SK-N-SH (cell line): ENCODE data around the gene BAK1. TPM values are rescaled to one million over a fixed set of nuclear protein-coding genes. Genes with fewer than 3 reads are reported as not detected.

ENCODE experiments used
- CTCF ChIA-PET: fragments of 300-600, 350-600 bp; formaldehyde crosslinking; extraction: SDS; loops from one replicate; lab custom pipeline; 2021; lab: Yijun Ruan, JAX
- POLR2A ChIA-PET: fragments of 350-600 bp; sonication (Branson Sonifier 250); formaldehyde crosslinking; extraction: SDS; loops from one replicate; lab custom pipeline; 2020; ENCODE audit warnings: antibody characterized with exemption, inconsistent platforms; lab: Yijun Ruan, JAX
- DNase-seq: peaks from one replicate; pipeline ENCODE4 v3.0.0; 2012
- H2AFZ ChIP-seq: fragments of 200-600 bp; sonication (generic); 2 replicates; pipeline ENCODE4 v1.8.1; 2016; ENCODE audit warnings: antibody characterized with exemption, mild to moderate bottlenecking, low read depth
- H3F3A ChIP-seq: fragments of 200-600 bp; sonication (generic); replicated peaks from 2 replicates; pipeline ENCODE3; 2016; ENCODE audit warnings: antibody characterized with exemption, mild to moderate bottlenecking; ENCODE audit not compliant: insufficient read depth
- H3K27ac ChIP-seq, 2 experiments: fragments of 200-500 bp in 1 of 2; fragments of 200-600 bp in 1 of 2; sonication (Bioruptor generic) in 1 of 2; sonication (generic), shearing (Covaris generic) in 1 of 2; 2 replicates each; pipeline versions ENCODE4 v1.5.1 to v1.6.1; 2014 to 2016; ENCODE audit warnings: low read depth in 2 of 2, inconsistent platforms in 1 of 2, low read length in 1 of 2, mild to moderate bottlenecking in 1 of 2, mixed read lengths in 1 of 2
- H3K27me3 ChIP-seq: fragments of 200-600 bp; sonication (generic), shearing (Covaris generic); 2 replicates; pipeline ENCODE4 v1.6.1; 2016; ENCODE audit warnings: mixed run types; ENCODE audit not compliant: insufficient read depth
- H3K36me3 ChIP-seq, 2 experiments: fragments of 200-500 bp in 1 of 2; fragments of 200-600 bp in 1 of 2; sonication (Bioruptor generic) in 1 of 2; sonication (generic) in 1 of 2; replicated peaks in 1 of 2; 2 replicates each; pipeline versions ENCODE3 to v1.5.1; 2014 to 2016; ENCODE audit warnings: low read length in 1 of 2, mild to moderate bottlenecking in 1 of 2; ENCODE audit not compliant: insufficient read depth in 2 of 2, control insufficient read depth in 1 of 2
- H3K4me1 ChIP-seq, 2 experiments: fragments of 200-500 bp in 1 of 2; fragments of 200-600 bp in 1 of 2; sonication (Bioruptor generic) in 1 of 2; sonication (generic), shearing (Covaris generic) in 1 of 2; 2 replicates each; pipeline versions ENCODE4 v1.5.1 to v1.6.1; 2014 to 2016; ENCODE audit warnings: low read depth in 1 of 2, low read length in 1 of 2, mixed run types in 1 of 2; ENCODE audit not compliant: insufficient read depth in 2 of 2, control insufficient read depth in 1 of 2
- H3K4me2 ChIP-seq: fragments of 200-600 bp; sonication (generic), shearing (Covaris generic); 2 replicates; pipeline ENCODE4 v1.6.1; 2017; ENCODE audit warnings: mixed run types
- H3K4me3 ChIP-seq, 2 experiments: fragments of 200-500 bp in 1 of 2; fragments of 200-600 bp in 1 of 2; sonication (Bioruptor generic) in 1 of 2; sonication (generic), shearing (Covaris generic) in 1 of 2; 2 replicates each; pipeline versions ENCODE4 v1.5.1 to v1.8.1; 2014 to 2016; ENCODE audit warnings: low read depth in 2 of 2, inconsistent platforms in 1 of 2, low read length in 1 of 2, mild to moderate bottlenecking in 1 of 2, mixed read lengths in 1 of 2, moderate library complexity in 1 of 2
- H3K79me2 ChIP-seq: fragments of 200-600 bp; sonication (generic); 2 replicates; pipeline ENCODE4 v1.8.1; 2017; ENCODE audit warnings: mild to moderate bottlenecking; ENCODE audit not compliant: insufficient read depth
- H3K9ac ChIP-seq: fragments of 200-600 bp; sonication (generic); 2 replicates; pipeline ENCODE4 v1.6.1; 2017; ENCODE audit warnings: mixed run types
- H3K9me2 ChIP-seq: fragments of 200-600 bp; sonication (generic); 2 replicates; pipeline ENCODE4 v1.6.1; 2017; ENCODE audit warnings: mixed run types
- H3K9me3 ChIP-seq: fragments of 200-600 bp; sonication (generic); 2 replicates; pipeline ENCODE4 v1.6.1; 2017; ENCODE audit warnings: mixed run types, mild to moderate bottlenecking, moderate library complexity
- H4K20me1 ChIP-seq: fragments of 200-600 bp; sonication (generic); 2 replicates; pipeline ENCODE4 v1.6.1; 2017; ENCODE audit warnings: mild to moderate bottlenecking, mixed run types; ENCODE audit not compliant: insufficient read depth
- FOSL2 ChIP-seq: IDR thresholded peaks from 2 replicates; pipeline ENCODE4 v1.4.0; 2012; ENCODE audit warnings: low read depth, mild to moderate bottlenecking, moderate library complexity, borderline replicate concordance
- GATA2 ChIP-seq: sonication (generic); formaldehyde crosslinking; IDR thresholded peaks from 2 replicates; pipeline ENCODE4 v1.5.0; 2020; ENCODE audit warnings: mild to moderate bottlenecking, missing genetic modification reagents
- MXI1 ChIP-seq: IDR thresholded peaks from 2 replicates; pipeline ENCODE4 v1.6.1; 2012; ENCODE audit warnings: mild to moderate bottlenecking, low read depth, low read length, improper control_type of control experiment
- NFIC ChIP-seq: IDR thresholded peaks from 2 replicates; pipeline ENCODE4 v1.4.0; 2012; ENCODE audit warnings: borderline replicate concordance
- PBX3 ChIP-seq: IDR thresholded peaks from 2 replicates; pipeline ENCODE4; 2012
- POLR2AphosphoS5 ChIP-seq: IDR thresholded peaks from 2 replicates; pipeline ENCODE4 v1.6.1; 2012; ENCODE audit warnings: low read depth, low read length
- SIN3A ChIP-seq: IDR thresholded peaks from 2 replicates; pipeline ENCODE4 v1.6.1; 2012; ENCODE audit warnings: low read depth, mild to moderate bottlenecking, low read length, moderate library complexity, borderline replicate concordance
- TCF12 ChIP-seq: IDR thresholded peaks from 2 replicates; pipeline ENCODE4 v1.4.0; 2012
- TEAD4 ChIP-seq: IDR thresholded peaks from 2 replicates; pipeline ENCODE4 v1.4.0; 2012; ENCODE audit warnings: mild to moderate bottlenecking, borderline replicate concordance; ENCODE audit not compliant: insufficient read depth
- YY1 ChIP-seq: IDR thresholded peaks from 2 replicates; pipeline ENCODE4 v1.4.0; 2012; ENCODE audit warnings: low read depth, mild to moderate bottlenecking
- WGBS: methylation state at CpG from one replicate; pipeline ENCODE4 v1.1.6; 2017; ENCODE audit warnings: low lambda C conversion rate; 5-methylcytosine and 5-hydroxymethylcytosine counted together
- polyA plus RNA-seq, 3 experiments: library from polyadenylated mRNA; depleted of rRNA; stranded (reverse); fragments of >200 nt; gene quantifications; 2 replicates each; pipeline ENCODE4 v1.2.3, GENCODE V29; 2012
- TF ChIP-seq, protein P1 (sequence below): IDR thresholded peaks from 2 replicates; pipeline ENCODE4 v1.4.0; 2012; ENCODE audit warnings: low read depth

The BAK1 gene
- polyA plus RNA-seq, 1 of the 3 experiments (the other 2 are of a cell fraction): 15.4 TPM

DNA sequence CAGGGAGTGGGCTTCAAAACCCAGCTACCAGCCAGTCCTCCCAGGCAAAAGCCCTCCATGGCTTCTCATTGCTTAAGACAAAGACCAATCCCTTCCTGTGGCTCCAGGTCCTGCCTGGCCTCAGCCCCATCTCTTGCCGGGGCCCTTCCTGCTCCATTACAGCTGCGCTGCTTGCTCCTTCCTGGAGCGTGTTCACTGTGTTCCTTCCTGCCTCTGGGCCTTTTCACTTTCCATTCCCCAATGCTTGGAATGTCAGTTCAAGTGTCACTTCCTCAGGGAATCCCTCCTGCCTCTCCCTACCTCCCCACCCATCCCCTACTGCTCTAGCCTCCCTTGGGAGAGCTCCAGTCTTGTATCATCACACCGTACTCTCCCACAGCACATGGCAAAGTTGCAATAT lies 30.0 kb upstream of the BAK1 start:
- CTCF ChIA-PET: interaction anchor here (0.6 to 4.1 kb wide), 5 partner anchors 20 to 116 kb away, joined by 3 to 31 read pairs (median 4); no protein-coding TSS in a partner anchor
- H3K4me2 ChIP-seq: no peak overlapping the region
- POLR2A ChIA-PET: interaction anchor here (2.1 kb wide), 1 partner anchor 11 kb away, joined by 7 read pairs; the partner anchor contains the start of gene ITPR3

DNA sequence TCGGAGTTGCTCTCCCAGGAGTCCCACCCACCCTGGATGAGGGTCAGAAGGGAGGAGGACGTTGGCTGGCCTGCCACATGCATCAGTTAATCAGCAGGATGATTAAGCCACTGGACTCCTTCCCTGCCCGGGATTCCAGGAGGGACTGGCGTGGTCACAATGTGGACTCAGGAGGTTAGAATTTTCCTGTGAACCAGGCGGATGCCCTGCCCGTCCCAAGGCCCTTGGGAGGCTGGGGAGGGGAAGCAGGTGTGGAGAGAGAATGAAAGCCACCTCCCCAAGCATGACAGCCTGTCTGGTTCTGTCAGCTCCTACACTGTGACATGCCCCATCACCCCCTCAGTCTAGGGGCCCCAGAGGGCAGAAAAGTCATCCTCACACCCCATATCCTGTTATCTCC lies 29.5 kb upstream of the BAK1 start:
- Histone ChIP-seq H3K79me2 (no peaks in the 10 kb centered on the region), H3K9ac (no peak overlapping the region), H3K4me2 (no peak overlapping the region), H3K4me3 (no peak overlapping the region), H3K27ac (peak overlapping the region in 1 of 2 experiments; percentile 90; a peak in 1 of 4 replicates), H2AFZ (no peak overlapping the region), H3K36me3 (no peaks in the 10 kb centered on the region), H3K27me3 (no peaks in the 10 kb centered on the region), H3K4me1 (peaks cover 9 to 50% of the 10 kb centered on the region in 2 experiments; a peak in 2 of 4 replicates), H3F3A (no peaks in the 10 kb centered on the region), H4K20me1 (no peaks in the 10 kb centered on the region), H3K9me2 (no peaks in the 10 kb centered on the region), H3K9me3 (no peaks in the 10 kb centered on the region)
- ChIA-PET POLR2A (interaction anchor here (2.1 kb wide), 1 partner anchor 11 kb away, joined by 7 read pairs; the partner anchor contains the start of gene ITPR3), CTCF (interaction anchor here (0.9 to 4.1 kb wide), 5 partner anchors 12 to 92 kb away, joined by 3 to 31 read pairs (median 14); partner anchors contain the start of gene ITPR3)
- 38% methylated on average over 4 of the region's 6 CpGs for WGBS
- TF ChIP-seq GATA2 (CRISPR knock-in tag) (no peak), FOSL2 (peak; percentile 31; the same call in 1 of the 2 replicates), YY1 (no peak), POLR2AphosphoS5 (no peak), PBX3 (peak; percentile 36; the same call in 1 of the 2 replicates), SIN3A (no peak), MXI1 (0 out of 2 replicates have a peak, but pooled peaks have one; percentile 36), TEAD4 (no peak), TCF12 (peak; percentile 55)
- TF ChIP-seq, protein P1, sequence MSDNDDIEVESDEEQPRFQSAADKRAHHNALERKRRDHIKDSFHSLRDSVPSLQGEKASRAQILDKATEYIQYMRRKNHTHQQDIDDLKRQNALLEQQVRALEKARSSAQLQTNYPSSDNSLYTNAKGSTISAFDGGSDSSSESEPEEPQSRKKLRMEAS: peak; percentile 67
- DNase-seq: no peak

More for the DNA sequence above, 30.0 kb upstream of the BAK1 start:
- Histone ChIP-seq H3K9me3 (no peaks in the 10 kb centered on the region), H2AFZ (0 out of 2 replicates have a peak overlapping the region, but pooled peaks have one; percentile 41), H4K20me1 (no peaks in the 10 kb centered on the region), H3K79me2 (no peaks in the 10 kb centered on the region), H3F3A (no peaks in the 10 kb centered on the region), H3K36me3 (no peaks in the 10 kb centered on the region), H3K27me3 (no peaks in the 10 kb centered on the region), H3K4me3 (no peak overlapping the region), H3K4me1 (peaks cover 9 to 50% of the 10 kb centered on the region in 2 experiments; a peak in 2 of 4 replicates), H3K9me2 (no peaks in the 10 kb centered on the region), H3K9ac (no peak overlapping the region), H3K27ac (peak overlapping the region in 1 of 2 experiments; percentile 90; a peak in 2 of 4 replicates)
- TF ChIP-seq SIN3A (no peak), YY1 (no peak), NFIC (no peak), GATA2 (CRISPR knock-in tag) (no peak), TEAD4 (no peak), MXI1 (no peak), FOSL2 (no peak)
- TF ChIP-seq, protein P1: no peak
- WGBS: 94% methylated on average over 4 of the region's 4 CpGs
- DNase-seq: no peak
